Measurements from ENCODE around the gene TBCEL. TPM values are rescaled to one million over a fixed set of nuclear protein-coding genes. Genes with fewer than 3 reads are reported as not detected.

The TBCEL gene
- total RNA-seq, 4 donors from 2014 or later: 3.9 to 28.6 (median 7.4) TPM

DNA sequence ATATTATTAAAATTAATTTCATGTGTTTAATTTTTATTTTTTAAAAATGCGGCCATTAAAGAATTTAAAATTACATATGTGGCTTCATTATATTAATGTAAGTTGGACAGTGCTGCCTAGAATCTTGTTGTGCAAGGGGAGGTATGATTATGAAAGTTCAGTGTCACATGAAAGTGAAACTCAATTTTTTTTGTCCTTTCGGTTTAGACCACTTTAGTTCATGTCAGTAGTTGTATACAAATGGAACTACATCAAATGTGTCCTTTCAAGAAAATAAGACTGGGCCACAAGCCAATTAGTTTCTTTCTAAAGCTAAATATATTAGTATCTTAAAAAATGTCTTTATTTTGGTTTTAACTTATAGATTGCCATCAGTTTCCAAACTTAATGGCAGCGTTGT, 35.7 kb downstream of the TBCEL start:
- Histone ChIP-seq H3K36me3 (peaks cover 0 to 64% (median 10%) of the 10 kb centered on the region in 3 donors), H3K9me3 (no peaks in the 10 kb centered on the region), H3K27me3 (no peaks in the 10 kb centered on the region), H3K4me3 (no peak overlapping the region), H3K4me1 (no peaks in the 10 kb centered on the region), H3K27ac (no peak overlapping the region)
- DNase-seq: no peak
- 78 to 83% methylated on average over 3 of the region's 3 CpGs for WGBS, 2 donors
- no peak for TF ChIP-seq POLR2A (IDR thresholded peaks at IDR 0.05)
- intact Hi-C loops (cut with DNase I): no loop called here

- WGBS, 2 donors: 72 to 87% methylated on average over 2 of the region's 2 CpGs
- H3K27ac ChIP-seq: no peak overlapping the region
- no peaks in the 10 kb centered on the region for H3K27me3 ChIP-seq
- no peak overlapping the region for H3K4me3 ChIP-seq
- TF ChIP-seq CTCF (IDR thresholded peaks at IDR 0.05): peak in 3 of 6 experiments; percentile 36 to 40 (median 39)
- TF ChIP-seq POLR2A (IDR thresholded peaks at IDR 0.05): no peak
- no peak for DNase-seq
- no peaks in the 10 kb centered on the region for H3K4me1 ChIP-seq
- H3K36me3 ChIP-seq: peaks cover 0 to 70% (median 0%) of the 10 kb centered on the region in 3 donors
- no peaks in the 10 kb centered on the region for H3K9me3 ChIP-seq
- intact Hi-C loops (cut with DNase I): no loop called here
Measured at GRCh38 chr11:121063728-121064127, 39.8 kb downstream of the TBCEL start.

DNA sequence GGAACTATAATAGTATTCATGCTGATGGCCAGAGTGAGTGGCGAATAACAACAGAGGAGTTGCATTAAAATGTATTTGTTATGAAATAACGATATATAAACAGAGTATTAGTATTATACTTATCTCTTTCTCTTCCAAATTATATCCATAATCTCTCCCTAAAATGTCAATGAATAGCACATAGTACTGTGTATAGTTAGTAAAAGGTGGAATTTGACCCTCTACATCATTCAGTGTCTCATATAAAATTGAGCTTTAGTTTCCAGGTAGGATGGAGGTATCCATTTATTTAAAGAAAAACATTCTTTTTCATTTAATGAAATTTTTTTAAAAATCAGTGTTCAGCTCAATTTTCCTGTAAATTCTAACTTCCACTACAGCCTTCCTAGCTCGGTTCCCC, 42.7 kb downstream of the TBCEL start:
- H3K36me3 ChIP-seq: peaks cover 0 to 63% (median 0%) of the 10 kb centered on the region in 3 donors
- TF ChIP-seq POLR2A (IDR thresholded peaks at IDR 0.05) (no peak), CTCF (IDR thresholded peaks at IDR 0.05) (no peak)
- no peak for DNase-seq
- H3K4me3 ChIP-seq: no peak overlapping the region
- 94 to 97% methylated on average over 3 of the region's 3 CpGs for WGBS, 2 donors
- peaks cover 0 to 9% (median 3%) of the 10 kb centered on the region in 3 donors for H3K4me1 ChIP-seq
- intact Hi-C loops (cut with DNase I): no loop called here
- H3K27ac ChIP-seq: no peak overlapping the region
- no peaks in the 10 kb centered on the region for H3K9me3 ChIP-seq
- H3K27me3 ChIP-seq: no peaks in the 10 kb centered on the region

DNA sequence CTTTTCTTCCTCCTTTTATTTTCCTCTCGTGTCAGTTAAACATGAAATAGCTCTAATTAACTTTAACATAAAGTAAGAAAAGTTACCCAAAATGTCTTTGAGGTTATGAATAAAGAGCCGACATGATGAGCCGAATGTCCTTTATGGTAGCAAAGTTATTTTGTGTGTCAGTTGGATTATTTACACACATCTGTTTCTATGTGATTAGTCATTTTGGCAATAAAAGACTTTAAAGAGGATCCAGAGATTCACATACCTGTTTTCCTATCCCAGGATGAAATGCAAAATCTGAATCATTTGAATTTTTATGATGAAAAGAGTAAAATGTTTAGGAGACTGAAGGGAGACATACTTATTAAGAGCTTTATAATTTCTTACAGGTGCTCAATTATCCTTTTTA, 43.1 kb downstream of the TBCEL start:
- no peak overlapping the region for H3K4me3 ChIP-seq
- intact Hi-C loops (cut with DNase I): no loop called here
- H3K9me3 ChIP-seq: no peaks in the 10 kb centered on the region
- H3K36me3 ChIP-seq: peaks cover 0 to 59% (median 0%) of the 10 kb centered on the region in 3 donors
- H3K27ac ChIP-seq: no peak overlapping the region
- DNase-seq: no peak
- peaks cover 0 to 13% (median 5%) of the 10 kb centered on the region in 3 donors for H3K4me1 ChIP-seq
- WGBS, 2 donors: 84 to 90% methylated on average over 3 of the region's 3 CpGs
- TF ChIP-seq POLR2A (IDR thresholded peaks at IDR 0.05) (no peak), CTCF (IDR thresholded peaks at IDR 0.05) (no peak)
- H3K27me3 ChIP-seq: no peaks in the 10 kb centered on the region

GRCh38 chr11:121067453-121067852, 43.6 kb downstream of the TBCEL start:
- peaks cover 0 to 55% (median 0%) of the 10 kb centered on the region in 3 donors for H3K36me3 ChIP-seq
- no peak overlapping the region for H3K27ac ChIP-seq

More at GRCh38 chr11:121067453-121067852, 43.6 kb downstream of the TBCEL start:
- WGBS, 2 donors: 70 to 86% methylated on average over 2 of the region's 2 CpGs
- Histone ChIP-seq H3K4me3 (no peak overlapping the region), H3K4me1 (peaks cover 0 to 14% (median 5%) of the 10 kb centered on the region in 3 donors), H3K9me3 (no peaks in the 10 kb centered on the region), H3K27me3 (no peaks in the 10 kb centered on the region)
- no peak for DNase-seq
- TF ChIP-seq CTCF (IDR thresholded peaks at IDR 0.05) (no peak), POLR2A (IDR thresholded peaks at IDR 0.05) (no peak)
- intact Hi-C loops (cut with DNase I): no loop called here
